HCT116 (cell line): ENCODE measurements around the gene RTTN.

Source experiments
- CEBPB ChIP-seq: IDR thresholded peaks from 2 replicates; pipeline ENCODE4 v1.6.1; 2012; ENCODE audit warnings: low read depth
- EZH2 ChIP-seq: fragments of 200-600 bp; sonication (generic); IDR thresholded peaks from 2 replicates; pipeline ENCODE4 v1.6.1; 2017; ENCODE audit warnings: antibody characterized with exemption, mixed run types
- FOSL1 ChIP-seq: IDR thresholded peaks from 2 replicates; pipeline ENCODE4 v1.6.1; 2012; ENCODE audit warnings: low read depth
- POLR2A ChIP-seq: IDR thresholded peaks from 2 replicates; pipeline ENCODE4 v1.7.0; 2011; ENCODE audit warnings: borderline replicate concordance; ENCODE audit not compliant: insufficient read depth, insufficient read length; ENCODE audit errors: extremely low read depth
- TCF7L2 ChIP-seq: IDR thresholded peaks from 2 replicates; pipeline ENCODE4 v1.7.0; 2011; ENCODE audit warnings: borderline replicate concordance, inconsistent platforms; ENCODE audit not compliant: insufficient read depth, insufficient read length; ENCODE audit errors: extremely low read depth
- ZFX ChIP-seq: fragments of 450-650 bp; IDR thresholded peaks from 2 replicates; pipeline ENCODE4 v1.6.1; 2017
- ZNF274 ChIP-seq: fragments of 200-500 bp; sonication (Bioruptor generic); IDR thresholded peaks from 2 replicates; pipeline ENCODE4 v1.6.1; 2014; ENCODE audit warnings: mild to moderate bottlenecking, low read depth, low read length, inconsistent platforms
- TF ChIP-seq, protein P1 (sequence below): IDR thresholded peaks from 2 replicates; pipeline ENCODE4 v1.6.1; 2011; ENCODE audit warnings: mild to moderate bottlenecking, low read length, moderate library complexity; ENCODE audit not compliant: insufficient replicate concordance; ENCODE audit errors: extremely low read depth
- TF ChIP-seq, protein P2 (sequence below), 3 experiments: fragments of 200-600 bp in 1 of 3; sonication (generic) in 1 of 3; IDR thresholded peaks in 2 of 3; conservative IDR thresholded peaks in 1 of 3; 2 replicates each; pipeline ENCODE4 v1.5.1; 2012 to 2017; ENCODE audit warnings: low read depth in 2 of 3, low read length in 2 of 3, antibody characterized with exemption in 1 of 3, borderline replicate concordance in 1 of 3, control low read depth in 1 of 3, mild to moderate bottlenecking in 1 of 3, mixed read lengths in 1 of 3, mixed run types in 1 of 3, moderate library complexity in 1 of 3; ENCODE audit not compliant: insufficient read depth in 1 of 3
- TF ChIP-seq, protein P3 (sequence below): IDR thresholded peaks from 2 replicates; pipeline ENCODE4 v1.6.1; 2012; ENCODE audit warnings: low read depth

DNA sequence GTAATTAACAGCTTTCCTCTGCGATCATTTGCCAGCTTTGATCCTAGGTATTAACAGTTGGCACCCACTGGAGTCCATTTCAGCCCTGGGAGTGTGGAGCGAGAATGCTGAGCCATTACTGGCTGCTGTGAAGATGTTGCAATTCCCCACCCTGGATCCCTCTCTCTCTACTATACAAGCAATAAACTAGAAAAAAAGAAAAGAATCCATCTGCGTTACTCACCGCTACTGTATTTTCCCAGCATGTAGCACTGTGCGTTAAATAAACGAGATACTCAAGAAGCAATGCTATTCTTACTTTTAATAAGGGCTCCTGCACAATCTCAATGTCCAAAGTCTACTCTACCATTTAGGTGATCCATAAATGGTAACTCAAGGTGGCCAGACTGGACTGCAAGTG is 8.5 kb downstream of the RTTN start:
- TF ChIP-seq, protein P1, sequence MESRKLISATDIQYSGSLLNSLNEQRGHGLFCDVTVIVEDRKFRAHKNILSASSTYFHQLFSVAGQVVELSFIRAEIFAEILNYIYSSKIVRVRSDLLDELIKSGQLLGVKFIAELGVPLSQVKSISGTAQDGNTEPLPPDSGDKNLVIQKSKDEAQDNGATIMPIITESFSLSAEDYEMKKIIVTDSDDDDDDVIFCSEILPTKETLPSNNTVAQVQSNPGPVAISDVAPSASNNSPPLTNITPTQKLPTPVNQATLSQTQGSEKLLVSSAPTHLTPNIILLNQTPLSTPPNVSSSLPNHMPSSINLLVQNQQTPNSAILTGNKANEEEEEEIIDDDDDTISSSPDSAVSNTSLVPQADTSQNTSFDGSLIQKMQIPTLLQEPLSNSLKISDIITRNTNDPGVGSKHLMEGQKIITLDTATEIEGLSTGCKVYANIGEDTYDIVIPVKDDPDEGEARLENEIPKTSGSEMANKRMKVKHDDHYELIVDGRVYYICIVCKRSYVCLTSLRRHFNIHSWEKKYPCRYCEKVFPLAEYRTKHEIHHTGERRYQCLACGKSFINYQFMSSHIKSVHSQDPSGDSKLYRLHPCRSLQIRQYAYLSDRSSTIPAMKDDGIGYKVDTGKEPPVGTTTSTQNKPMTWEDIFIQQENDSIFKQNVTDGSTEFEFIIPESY = no peak
- TF ChIP-seq CEBPB = no peak
- no peak for TF ChIP-seq POLR2A
- TF ChIP-seq ZNF274 = no peak
- TF ChIP-seq, protein P2, sequence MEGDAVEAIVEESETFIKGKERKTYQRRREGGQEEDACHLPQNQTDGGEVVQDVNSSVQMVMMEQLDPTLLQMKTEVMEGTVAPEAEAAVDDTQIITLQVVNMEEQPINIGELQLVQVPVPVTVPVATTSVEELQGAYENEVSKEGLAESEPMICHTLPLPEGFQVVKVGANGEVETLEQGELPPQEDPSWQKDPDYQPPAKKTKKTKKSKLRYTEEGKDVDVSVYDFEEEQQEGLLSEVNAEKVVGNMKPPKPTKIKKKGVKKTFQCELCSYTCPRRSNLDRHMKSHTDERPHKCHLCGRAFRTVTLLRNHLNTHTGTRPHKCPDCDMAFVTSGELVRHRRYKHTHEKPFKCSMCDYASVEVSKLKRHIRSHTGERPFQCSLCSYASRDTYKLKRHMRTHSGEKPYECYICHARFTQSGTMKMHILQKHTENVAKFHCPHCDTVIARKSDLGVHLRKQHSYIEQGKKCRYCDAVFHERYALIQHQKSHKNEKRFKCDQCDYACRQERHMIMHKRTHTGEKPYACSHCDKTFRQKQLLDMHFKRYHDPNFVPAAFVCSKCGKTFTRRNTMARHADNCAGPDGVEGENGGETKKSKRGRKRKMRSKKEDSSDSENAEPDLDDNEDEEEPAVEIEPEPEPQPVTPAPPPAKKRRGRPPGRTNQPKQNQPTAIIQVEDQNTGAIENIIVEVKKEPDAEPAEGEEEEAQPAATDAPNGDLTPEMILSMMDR (IDR thresholded peaks at IDR 0.05 in 2 of 3, conservative IDR thresholded peaks at IDR 0.05 in 1 of 3; ENCODE audit: borderline replicate concordance in 1 of 3, insufficient read depth in 1 of 3, low read depth in 2 of 3, low read length in 2 of 3) = no peak
- TF ChIP-seq ZFX = no peak
- TF ChIP-seq EZH2 = no peak
- TF ChIP-seq, protein P3, sequence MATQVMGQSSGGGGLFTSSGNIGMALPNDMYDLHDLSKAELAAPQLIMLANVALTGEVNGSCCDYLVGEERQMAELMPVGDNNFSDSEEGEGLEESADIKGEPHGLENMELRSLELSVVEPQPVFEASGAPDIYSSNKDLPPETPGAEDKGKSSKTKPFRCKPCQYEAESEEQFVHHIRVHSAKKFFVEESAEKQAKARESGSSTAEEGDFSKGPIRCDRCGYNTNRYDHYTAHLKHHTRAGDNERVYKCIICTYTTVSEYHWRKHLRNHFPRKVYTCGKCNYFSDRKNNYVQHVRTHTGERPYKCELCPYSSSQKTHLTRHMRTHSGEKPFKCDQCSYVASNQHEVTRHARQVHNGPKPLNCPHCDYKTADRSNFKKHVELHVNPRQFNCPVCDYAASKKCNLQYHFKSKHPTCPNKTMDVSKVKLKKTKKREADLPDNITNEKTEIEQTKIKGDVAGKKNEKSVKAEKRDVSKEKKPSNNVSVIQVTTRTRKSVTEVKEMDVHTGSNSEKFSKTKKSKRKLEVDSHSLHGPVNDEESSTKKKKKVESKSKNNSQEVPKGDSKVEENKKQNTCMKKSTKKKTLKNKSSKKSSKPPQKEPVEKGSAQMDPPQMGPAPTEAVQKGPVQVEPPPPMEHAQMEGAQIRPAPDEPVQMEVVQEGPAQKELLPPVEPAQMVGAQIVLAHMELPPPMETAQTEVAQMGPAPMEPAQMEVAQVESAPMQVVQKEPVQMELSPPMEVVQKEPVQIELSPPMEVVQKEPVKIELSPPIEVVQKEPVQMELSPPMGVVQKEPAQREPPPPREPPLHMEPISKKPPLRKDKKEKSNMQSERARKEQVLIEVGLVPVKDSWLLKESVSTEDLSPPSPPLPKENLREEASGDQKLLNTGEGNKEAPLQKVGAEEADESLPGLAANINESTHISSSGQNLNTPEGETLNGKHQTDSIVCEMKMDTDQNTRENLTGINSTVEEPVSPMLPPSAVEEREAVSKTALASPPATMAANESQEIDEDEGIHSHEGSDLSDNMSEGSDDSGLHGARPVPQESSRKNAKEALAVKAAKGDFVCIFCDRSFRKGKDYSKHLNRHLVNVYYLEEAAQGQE = no peak
- no peak for TF ChIP-seq FOSL1
- no peak for TF ChIP-seq TCF7L2
